K562 (cell line): ENCODE measurements around the gene LTBP4. TPM values are rescaled to one million over a fixed set of nuclear protein-coding genes. Genes with fewer than 3 reads are reported as not detected.
A peak's percentile ranks its signal among the peaks of the same experiment; 100 is the strongest.
"Not testable (repeated sequence)": the region's sequence is repeated elsewhere in the genome, so short reads cannot be mapped to it uniquely, and the experiment has no call there.

ENCODE experiments used
- ATAC-seq: fragments of 200-7000 bp; cut with Tn5 transposase; 3 replicates; pipeline ENCODE4 v1.9.1; 2020; ENCODE audit warnings: moderate library complexity
- BruUV-seq: library from RNA; stranded (reverse); fragments of 400-500 nt; replicated peaks from 2 replicates; lab custom pipeline; 2021; lab: Mats Ljungman, UMichigan
- CTCF ChIA-PET: fragments of 300-600 bp; formaldehyde crosslinking; extraction: SDS; loops from one replicate; lab custom pipeline; 2021; ENCODE audit warnings: low intra/inter-chr PET ratio; lab: Yijun Ruan, JAX
- POLR2A ChIA-PET: fragments of 300-600, 350-650 bp; sonication (Branson Sonifier 250); formaldehyde crosslinking; extraction: SDS; loops from one replicate; lab custom pipeline; 2021; ENCODE audit warnings: antibody characterized with exemption, inconsistent platforms; lab: Yijun Ruan, JAX
- DNase-seq, 4 experiments: peaks; one replicate each; pipeline versions ENCODE4 v3.0.0 to v3.0.0-alpha.2; 2011 to 2018; ENCODE audit warnings: low spot score in 3 of 4, mixed read lengths in 3 of 4; ENCODE audit errors: extremely low read depth in 1 of 4
- FAIRE-seq: peaks from 2 replicates; lab custom pipeline; 2011; peaks lifted over from hg19 to GRCh38; lab: Jason Lieb, UNC
- H2AFZ ChIP-seq: 2 replicates; pipeline ENCODE4 v1.6.0; 2011; ENCODE audit warnings: low read depth, low read length, control low read depth, inconsistent platforms
- H3K27ac ChIP-seq: fragments of 200-600 bp; 3 replicates; pipeline ENCODE4 v1.8.0; 2011; ENCODE audit warnings: low read depth, mild to moderate bottlenecking, control low read depth, inconsistent platforms, low read length, moderate library complexity, mixed read lengths; ENCODE audit errors: extremely low read depth
- H3K27me3 ChIP-seq, 2 experiments: fragments of 300-600 bp in 1 of 2; 2 replicates in 1 of 2; 3 replicates in 1 of 2; pipeline versions ENCODE4 v1.6.0 to v1.8.0; 2011; ENCODE audit warnings: inconsistent platforms in 2 of 2, low read length in 2 of 2, mild to moderate bottlenecking in 1 of 2, mixed read lengths in 1 of 2, moderate library complexity in 1 of 2; ENCODE audit not compliant: control insufficient read depth in 2 of 2, insufficient read depth in 2 of 2
- H3K36me3 ChIP-seq: fragments of 300-600 bp; 3 replicates; pipeline ENCODE4 v1.8.0; 2011; ENCODE audit warnings: mild to moderate bottlenecking, low read length, inconsistent platforms; ENCODE audit not compliant: control insufficient read depth, insufficient read depth
- H3K4me1 ChIP-seq, 2 experiments: fragments of 200-600 bp in 1 of 2; replicated peaks in 1 of 2; 2 replicates in 1 of 2; 3 replicates in 1 of 2; pipeline versions ENCODE4 v1.5.1 to v1.8.0; 2011; ENCODE audit warnings: inconsistent platforms in 2 of 2, low read length in 2 of 2, mild to moderate bottlenecking in 1 of 2, mixed read lengths in 1 of 2, moderate library complexity in 1 of 2; ENCODE audit not compliant: control insufficient read depth in 2 of 2, insufficient read depth in 2 of 2
- H3K4me2 ChIP-seq: 2 replicates; pipeline ENCODE4 v1.6.1; 2011; ENCODE audit warnings: low read length, control low read depth, inconsistent platforms, mixed read lengths; ENCODE audit not compliant: insufficient read depth
- H3K4me3 ChIP-seq: fragments of 200-600 bp; sonication (generic), shearing (Covaris generic); 2 replicates; pipeline ENCODE4 v1.5.1; 2016; ENCODE audit warnings: control low read depth, inconsistent platforms
- H3K79me2 ChIP-seq: fragments of 200-600 bp; 3 replicates; pipeline ENCODE4 v1.8.0; 2011; ENCODE audit warnings: low read length, inconsistent platforms; ENCODE audit not compliant: control insufficient read depth, insufficient read depth
- H3K9ac ChIP-seq, 2 experiments: 2 replicates each; pipeline versions ENCODE4 v1.6.0 to v1.6.1; 2011; ENCODE audit warnings: low read depth in 2 of 2, low read length in 2 of 2, control low read depth in 1 of 2, inconsistent platforms in 1 of 2, mild to moderate bottlenecking in 1 of 2, mixed read lengths in 1 of 2; ENCODE audit not compliant: insufficient read depth in 1 of 2
- H3K9me1 ChIP-seq: one replicate; pipeline ENCODE4 v1.6.0; 2011; ENCODE audit warnings: inconsistent platforms, mild to moderate bottlenecking, low read length, moderate library complexity; ENCODE audit not compliant: control insufficient read depth, insufficient read depth
- H3K9me3 ChIP-seq: replicated peaks from 2 replicates; pipeline ENCODE4 v1.5.1; 2011; ENCODE audit warnings: low read depth, low read length, inconsistent platforms; ENCODE audit not compliant: control insufficient read depth, insufficient read depth
- H4K20me1 ChIP-seq: replicated peaks from 2 replicates; pipeline ENCODE4 v1.6.1; 2011; ENCODE audit warnings: low read length, inconsistent platforms, mixed read lengths; ENCODE audit not compliant: control insufficient read depth, insufficient read depth
- BCL6 ChIP-seq: fragments of 250-450 bp; sonication (Bioruptor Pico); IDR thresholded peaks from 2 replicates; pipeline ENCODE4 v1.4.0; 2020
- HDAC2 ChIP-seq: fragments of 450-650 bp; IDR thresholded peaks from 2 replicates; pipeline ENCODE4 v1.6.1; 2016; ENCODE audit warnings: mild to moderate bottlenecking
- ZNF121 ChIP-seq: sonication (generic); formaldehyde crosslinking; conservative IDR thresholded peaks from 2 replicates; pipeline ENCODE4 v1.8.0; 2022; ENCODE audit warnings: missing genetic modification reagents
- ZNF764 ChIP-seq: fragments of 250-450 bp; sonication (Bioruptor Pico); IDR thresholded peaks from 2 replicates; pipeline ENCODE4 v1.4.0; 2020; ENCODE audit warnings: low read depth, mild to moderate bottlenecking, moderate library complexity
- WGBS: fragments of 100-300 bp; shearing (Covaris generic); methylation state at CpG from one replicate; pipeline ENCODE4 v1.1.6; 2016; ENCODE audit warnings: low coverage, mixed read lengths; ENCODE audit not compliant: insufficient coverage; ENCODE audit errors: missing lambda C conversion rate; 5-methylcytosine and 5-hydroxymethylcytosine counted together
- in situ Hi-C: fragments of 300-500 bp; cut with MboI; formaldehyde crosslinking; loops from 4 replicates; pipeline ENCODE4 v1.15.0; 2018; ENCODE audit warnings: inconsistent platforms, mixed read lengths
- intact Hi-C: fragments of 100-400 bp; cut with micrococcal nuclease; formaldehyde crosslinking; loops from 2 replicates; pipeline ENCODE4 v1.14.2; 2022
- polyA plus RNA-seq, 8 experiments: library from polyadenylated mRNA; depleted of rRNA in 4 of 8; stranded (reverse) in 5 of 8; unstranded in 3 of 8; fragments of >200 nt; fragmentation: Nextera tagmentation in 2 of 8; fragmentation: Illumina TruSeq in 1 of 8; extraction: Ambion mirVana in 2 of 8; extraction: Trizol in 1 of 8; gene quantifications; 2 replicates each; pipeline versions ENCODE4 v1.2.1 to v1.2.3, GENCODE V29; 2011 to 2014; ENCODE audit warnings: inconsistent platforms in 1 of 8, missing spikeins in 1 of 8
- total RNA-seq, 7 experiments: library from RNA; depleted of rRNA in 6 of 7; stranded (reverse); fragments of >200 nt in 6 of 7; fragmentation: Illumina TruSeq in 2 of 7; extraction: Trizol in 2 of 7; gene quantifications; 2 replicates each; pipeline versions ENCODE4 v1.2.1 to v1.2.3, GENCODE V29; 2011 to 2021; ENCODE audit warnings: low replicate concordance in 1 of 7
- TF ChIP-seq, protein P1 (sequence below): fragments of 450-650 bp; IDR thresholded peaks from 2 replicates; pipeline ENCODE4 v1.6.1; 2016; ENCODE audit warnings: low read depth, mild to moderate bottlenecking, moderate library complexity

Gene LTBP4
- total and polyA plus RNA-seq, 9 of the 15 experiments (the other 6 are each of a cell fraction or from before 2014, with no cell fraction given), result 0.35 to 160 (median 31.6) TPM

DNA sequence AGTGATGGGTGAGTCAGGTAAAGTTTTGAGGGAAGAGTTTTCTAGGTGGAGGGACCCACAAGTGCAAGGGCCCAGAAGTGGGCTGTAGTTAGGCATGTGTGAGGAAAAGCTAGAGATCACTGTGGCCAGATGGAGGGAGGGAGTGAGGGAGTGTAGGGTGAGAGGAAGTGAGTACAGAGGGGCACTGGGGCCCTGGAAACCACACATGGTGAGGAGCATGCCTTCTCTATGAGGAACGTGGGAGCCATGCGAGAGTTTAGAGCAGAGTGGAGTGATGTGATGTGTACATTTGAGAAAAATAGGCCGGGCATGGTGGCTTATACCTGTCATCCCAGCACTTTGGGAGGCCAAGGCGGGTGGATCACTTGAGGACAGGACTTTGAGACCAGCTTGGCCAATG is 39.2 kb upstream of the LTBP4 start:
- BruUV-seq, result no TSS peak
- Histone ChIP-seq H3K4me1 (peaks cover 0 to 19% of the 10 kb centered on the region in 2 experiments; a peak in 2 of 5 replicates), H3K27me3 (peaks cover 10 to 38% of the 10 kb centered on the region in 2 experiments; a peak in 4 of 5 replicates), H3K9ac (no peak overlapping the region), H2AFZ (no peak overlapping the region), H3K27ac (no peak overlapping the region), H4K20me1 (no peaks in the 10 kb centered on the region), H3K36me3 (no peaks in the 10 kb centered on the region), H3K4me2 (no peak overlapping the region), H3K9me1 (no peaks in the 10 kb centered on the region), H3K4me3 (no peak overlapping the region), H3K9me3 (no peaks in the 10 kb centered on the region), H3K79me2 (no peaks in the 10 kb centered on the region)
- CTCF ChIA-PET, result no interaction called here
- no peak for TF ChIP-seq HDAC2
- no peak for TF ChIP-seq BCL6 (CRISPR knock-in tag)
- TF ChIP-seq ZNF764 (CRISPR knock-in tag), result no peak
- TF ChIP-seq, protein P1, sequence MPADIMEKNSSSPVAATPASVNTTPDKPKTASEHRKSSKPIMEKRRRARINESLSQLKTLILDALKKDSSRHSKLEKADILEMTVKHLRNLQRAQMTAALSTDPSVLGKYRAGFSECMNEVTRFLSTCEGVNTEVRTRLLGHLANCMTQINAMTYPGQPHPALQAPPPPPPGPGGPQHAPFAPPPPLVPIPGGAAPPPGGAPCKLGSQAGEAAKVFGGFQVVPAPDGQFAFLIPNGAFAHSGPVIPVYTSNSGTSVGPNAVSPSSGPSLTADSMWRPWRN, result no peak
- in situ Hi-C loops, result no loop called here
- DNase-seq, result no peak
- intact Hi-C loops, result no loop called here
- no peak for ATAC-seq
- 19% methylated on average over 4 of the region's 4 CpGs for WGBS
- POLR2A ChIA-PET, result no interaction called here
- FAIRE-seq, result no peak

GRCh38 chr19:40564535-40564934 is 36.6 kb upstream of the LTBP4 start:
- H3K36me3 ChIP-seq, in situ Hi-C loops, H3K9me1 ChIP-seq, CTCF ChIA-PET, BruUV-seq, H3K9me3 ChIP-seq, H4K20me1 ChIP-seq, H3K9ac ChIP-seq, POLR2A ChIA-PET, intact Hi-C loops, H2AFZ ChIP-seq, DNase-seq, H3K4me2 ChIP-seq, ATAC-seq, H3K4me3 ChIP-seq, H3K79me2 ChIP-seq, H3K27ac ChIP-seq, FAIRE-seq: not testable (repeated sequence)
- Histone ChIP-seq H3K4me1 (peaks cover 0 to 26% of the 10 kb centered on the region in 2 experiments), H3K27me3 (peaks cover 16 to 36% of the 10 kb centered on the region in 2 experiments; a peak in 4 of 5 replicates)
- WGBS, result 25% methylated on average over 1 of the region's 1 CpG
- TF ChIP-seq ZNF121, result peak; percentile 87
